GM12873 (cell line): ENCODE results near the gene ATG14.

ENCODE experiments used
- CTCF ChIP-seq: IDR thresholded peaks from 2 replicates; pipeline ENCODE4 v1.5.1; 2012; ENCODE audit warnings: low read depth, mild to moderate bottlenecking, moderate library complexity, low read length, control low read depth; ENCODE audit not compliant: insufficient read depth; ENCODE audit errors: missing control alignments

ATG14 gene

GRCh38 chr14:55432628-55433027 lies 21.0 kb upstream of the ATG14 start:
- TF ChIP-seq CTCF, result no peak

DNA sequence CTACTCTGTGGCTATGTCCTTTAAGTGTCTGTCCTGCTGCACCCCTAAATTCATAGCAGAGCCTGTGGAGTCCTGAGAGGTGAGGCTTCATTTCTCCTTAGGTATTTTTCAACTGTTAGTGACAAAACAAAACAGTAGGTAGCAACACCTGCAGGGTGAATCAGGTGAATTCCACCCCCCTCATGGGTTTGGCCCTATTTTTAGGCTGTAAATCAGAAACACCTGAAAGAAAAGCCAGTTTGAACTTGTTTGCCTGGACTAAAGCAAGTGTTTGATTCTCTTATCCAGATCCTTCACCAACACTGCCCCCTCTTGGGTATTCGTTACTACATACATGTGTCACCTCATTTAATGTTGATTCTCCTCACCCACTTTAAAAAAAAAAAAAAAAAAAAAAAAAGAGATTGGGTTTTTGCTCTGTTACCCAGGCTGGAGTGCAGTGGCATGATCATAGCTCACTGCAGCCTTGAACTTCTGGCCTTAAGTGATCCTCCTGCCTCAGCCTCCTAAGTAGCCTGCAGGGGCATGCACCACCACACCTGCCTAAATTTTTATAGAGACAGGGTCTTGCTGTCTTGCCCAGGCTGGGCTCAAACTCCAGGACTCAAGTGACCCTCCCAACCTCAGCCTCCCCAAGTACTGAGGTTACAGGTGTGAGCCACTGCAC lies 18.5 kb upstream of the ATG14 start:
- peak; percentile 60 for TF ChIP-seq CTCF

- no peak for TF ChIP-seq CTCF
Measured at GRCh38 chr14:55427439-55427838, 15.8 kb upstream of the ATG14 start.

- no peak for TF ChIP-seq CTCF
Measured at GRCh38 chr14:55426891-55427290, 15.3 kb upstream of the ATG14 start.

GRCh38 chr14:55425091-55425490 lies 13.5 kb upstream of the ATG14 start:
- TF ChIP-seq CTCF, result no peak

- TF ChIP-seq CTCF, result no peak
Measured at GRCh38 chr14:55423969-55424368, 12.3 kb upstream of the ATG14 start.

DNA sequence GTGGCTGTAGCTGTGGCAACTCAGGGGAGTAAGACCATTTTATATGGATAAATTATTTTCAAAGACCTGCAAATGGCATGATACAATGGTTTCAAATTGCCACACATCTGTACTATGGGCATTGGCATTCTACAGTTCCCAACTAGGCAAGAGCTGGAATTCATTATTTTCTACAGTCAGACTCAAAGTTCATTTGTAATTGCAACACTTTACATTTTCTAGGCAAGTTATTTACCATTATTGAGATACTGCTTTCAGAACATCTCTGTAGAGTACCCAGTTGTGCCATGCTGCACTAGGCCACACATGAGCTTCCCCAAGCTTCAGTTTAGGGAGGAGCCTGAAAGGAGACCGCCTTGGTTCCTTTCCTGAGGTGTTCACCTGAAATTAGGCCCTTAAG lies 8.0 kb upstream of the ATG14 start:
- TF ChIP-seq CTCF, result no peak
